Astrocyte (in vitro differentiated cells and primary cell): ENCODE results near the gene PDE4A. TPM values are rescaled to one million over a fixed set of nuclear protein-coding genes. Genes with fewer than 3 reads are reported as not detected.

ENCODE experiments used
- DNase-seq: peaks from one replicate; pipeline ENCODE4 v3.0.0-alpha.2; 2010; ENCODE audit warnings: low read depth
- FAIRE-seq: peaks from 2 replicates; lab custom pipeline; 2011; peaks lifted over from hg19 to GRCh38; lab: Jason Lieb, UNC
- H2AFZ ChIP-seq: 2 replicates; pipeline ENCODE4 v1.6.0; 2012; ENCODE audit warnings: low read depth, low read length, inconsistent platforms
- H3K27ac ChIP-seq: 2 replicates; pipeline ENCODE4 v1.5.1; 2011; ENCODE audit warnings: low read depth, low read length, inconsistent platforms
- H3K27me3 ChIP-seq: 2 replicates; pipeline ENCODE4 v1.6.0; 2011; ENCODE audit warnings: low read length, inconsistent platforms; ENCODE audit not compliant: insufficient read depth
- H3K36me3 ChIP-seq: 2 replicates; pipeline ENCODE4 v1.5.1; 2011; ENCODE audit warnings: low read length, inconsistent platforms; ENCODE audit not compliant: insufficient read depth
- H3K4me1 ChIP-seq: 2 replicates; pipeline ENCODE4 v1.5.1; 2011; ENCODE audit warnings: low read length, inconsistent platforms; ENCODE audit not compliant: insufficient read depth
- H3K4me2 ChIP-seq: 2 replicates; pipeline ENCODE4 v1.6.0; 2012; ENCODE audit warnings: low read length, inconsistent platforms
- H3K4me3 ChIP-seq: 2 replicates; pipeline ENCODE4 v1.5.1; 2011; ENCODE audit warnings: low read depth, mild to moderate bottlenecking, low read length, inconsistent platforms; ENCODE audit not compliant: insufficient read depth
- H3K79me2 ChIP-seq: 2 replicates; pipeline ENCODE4 v1.6.0; 2012; ENCODE audit warnings: mild to moderate bottlenecking, low read length, inconsistent platforms; ENCODE audit not compliant: insufficient read depth
- H3K9ac ChIP-seq: 2 replicates; pipeline ENCODE4 v1.6.0; 2012; ENCODE audit warnings: mild to moderate bottlenecking, low read length, inconsistent platforms
- H3K9me3 ChIP-seq: 2 replicates; pipeline ENCODE4 v1.5.1; 2012; ENCODE audit warnings: low read depth, mild to moderate bottlenecking, low read length, inconsistent platforms; ENCODE audit not compliant: insufficient read depth
- H4K20me1 ChIP-seq: 2 replicates; pipeline ENCODE4 v1.6.0; 2012; ENCODE audit warnings: low read length, inconsistent platforms; ENCODE audit not compliant: insufficient read depth
- H3K27ac Mint-ChIP-seq: one replicate; pipeline ENCODE4 v1.8.0; 2021; ENCODE audit warnings: mild to moderate bottlenecking, mixed read lengths; ENCODE audit not compliant: unreplicated experiment
- H3K27me3 Mint-ChIP-seq: one replicate; pipeline ENCODE4 v1.8.0; 2021; ENCODE audit warnings: low read depth, mixed read lengths; ENCODE audit not compliant: unreplicated experiment
- H3K36me3 Mint-ChIP-seq: one replicate; pipeline ENCODE4 v1.8.0; 2021; ENCODE audit warnings: low read depth, mixed read lengths; ENCODE audit not compliant: unreplicated experiment
- H3K4me1 Mint-ChIP-seq: one replicate; pipeline ENCODE4 v1.8.0; 2021; ENCODE audit warnings: low read depth, mixed read lengths; ENCODE audit not compliant: unreplicated experiment
- H3K4me3 Mint-ChIP-seq: one replicate; pipeline ENCODE4 v1.8.0; 2021; ENCODE audit warnings: mild to moderate bottlenecking, moderate library complexity, mixed read lengths; ENCODE audit not compliant: unreplicated experiment
- H3K9me3 Mint-ChIP-seq: one replicate; pipeline ENCODE4 v1.8.0; 2021; ENCODE audit warnings: mild to moderate bottlenecking, mixed read lengths; ENCODE audit not compliant: unreplicated experiment
- EZH2 ChIP-seq: IDR thresholded peaks from 2 replicates; pipeline ENCODE4 v1.6.1; 2012; ENCODE audit warnings: mild to moderate bottlenecking, low read length, inconsistent platforms; ENCODE audit not compliant: insufficient read depth
- total RNA-seq: library from RNA; stranded (reverse); gene quantifications from 2 replicates; pipeline ENCODE4 v1.2.1, GENCODE V29; 2021
- TF ChIP-seq, protein P1 (sequence below): IDR thresholded peaks from 2 replicates; pipeline ENCODE4 v1.5.1; 2011; ENCODE audit warnings: low read depth, mild to moderate bottlenecking, inconsistent platforms, low read length, moderate library complexity; ENCODE audit not compliant: insufficient read depth

PDE4A gene
- total RNA-seq, 1 donor from 2014 or later = 3.2 TPM

DNA sequence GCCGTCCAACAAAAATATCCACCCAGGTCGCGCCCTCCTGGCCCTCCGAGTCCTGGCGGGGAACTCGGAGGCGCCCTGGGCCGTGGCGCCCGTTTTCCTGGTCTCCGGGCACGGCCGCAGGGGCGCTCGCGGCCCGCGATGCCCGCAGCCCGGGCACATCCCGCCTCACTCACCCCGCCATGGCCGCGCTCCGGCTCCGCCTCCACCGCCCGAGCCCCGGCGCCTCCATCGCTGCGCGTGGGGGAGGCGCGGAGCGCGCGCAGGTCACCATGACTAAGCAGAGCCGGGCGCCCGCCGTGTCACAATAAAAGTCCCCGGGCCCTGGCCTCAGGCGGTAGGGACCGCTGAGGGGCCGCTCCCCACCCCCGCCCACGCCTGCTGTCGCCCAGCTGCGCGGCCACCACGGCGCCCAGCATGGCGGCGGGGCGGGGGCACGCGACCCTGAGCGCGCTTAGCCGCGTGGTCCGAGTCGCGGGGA, 82.2 kb downstream of the PDE4A start:
- no peak for TF ChIP-seq EZH2
- H2AFZ ChIP-seq = peak overlapping the region; percentile 92
- no peaks in the 10 kb centered on the region for H3K9me3 Mint-ChIP-seq

DNA sequence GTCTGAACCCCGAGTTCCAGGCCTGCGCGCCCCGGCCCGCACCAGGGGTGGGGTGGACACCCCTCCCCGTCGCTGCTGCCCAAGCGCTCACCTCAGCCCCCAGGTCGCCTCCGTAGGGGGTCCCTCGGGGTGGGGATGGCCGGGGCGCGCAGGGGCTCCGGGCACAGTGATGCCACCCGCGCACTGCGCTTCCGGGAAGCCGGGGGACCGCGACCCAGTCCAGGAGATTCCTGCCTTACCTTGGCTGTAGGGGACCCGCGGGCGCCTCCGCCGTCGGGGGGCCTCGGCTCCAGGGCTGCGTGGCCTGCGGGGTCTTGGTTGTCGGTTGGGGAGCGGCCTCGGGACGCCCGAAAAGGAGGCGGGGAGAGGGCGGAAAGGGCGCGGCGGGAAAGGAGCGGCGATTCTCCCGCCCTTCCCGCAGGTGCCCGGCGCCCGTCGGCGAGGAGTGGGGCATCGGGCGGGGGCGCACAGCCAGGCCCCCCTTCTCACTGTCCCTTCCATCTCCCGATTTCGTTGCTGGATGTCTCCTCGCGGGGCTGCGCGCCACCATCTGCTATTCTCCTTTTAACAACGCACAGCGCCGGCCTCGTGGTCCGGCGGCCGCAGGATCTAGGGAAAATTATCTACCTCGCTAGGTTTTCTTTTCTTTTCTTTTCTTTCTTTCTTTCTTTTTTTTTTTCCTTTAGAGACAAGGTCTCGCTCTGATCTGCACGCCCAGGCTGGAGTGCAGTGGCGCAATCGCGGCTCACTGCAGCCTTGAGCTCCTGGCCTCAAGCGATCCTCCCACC, 82.9 kb downstream of the PDE4A start, which contains the start of gene KEAP1:
KEAP1 (minus strand) TSS at position 355 of the 788 bp plus-strand sequence. CDS start 3,323 bp downstream, outside the sequence.
- Histone ChIP-seq H3K9ac (peak within 1 kb of the TSS; percentile 100), H3K27ac (peak within 1 kb of the TSS; percentile 98), H3K4me1 (peaks cover 7% of the 10 kb centered on the region), H4K20me1 (peaks cover 21% of the 10 kb centered on the region), H3K4me3 (peak within 1 kb of the TSS; percentile 91), H2AFZ (peak within 1 kb of the TSS; percentile 92), H3K9me3 (no peaks in the 10 kb centered on the region), H3K27me3 (no peaks in the 10 kb centered on the region), H3K79me2 (peaks cover 35% of the 10 kb centered on the region), H3K4me2 (peak within 1 kb of the TSS; percentile 95), H3K36me3 (no peaks in the 10 kb centered on the region)
- no peaks in the 10 kb centered on the region for H3K27me3 Mint-ChIP-seq
- peaks cover 3% of the 10 kb centered on the region for H3K4me1 Mint-ChIP-seq
- FAIRE-seq (no peak), DNase-seq (no peak)
- H3K36me3 Mint-ChIP-seq = peaks cover 18% of the 10 kb centered on the region
- no peaks in the 10 kb centered on the region for H3K9me3 Mint-ChIP-seq
- peak within 1 kb of the TSS; percentile 87 for H3K27ac Mint-ChIP-seq
- TF ChIP-seq, protein P1, sequence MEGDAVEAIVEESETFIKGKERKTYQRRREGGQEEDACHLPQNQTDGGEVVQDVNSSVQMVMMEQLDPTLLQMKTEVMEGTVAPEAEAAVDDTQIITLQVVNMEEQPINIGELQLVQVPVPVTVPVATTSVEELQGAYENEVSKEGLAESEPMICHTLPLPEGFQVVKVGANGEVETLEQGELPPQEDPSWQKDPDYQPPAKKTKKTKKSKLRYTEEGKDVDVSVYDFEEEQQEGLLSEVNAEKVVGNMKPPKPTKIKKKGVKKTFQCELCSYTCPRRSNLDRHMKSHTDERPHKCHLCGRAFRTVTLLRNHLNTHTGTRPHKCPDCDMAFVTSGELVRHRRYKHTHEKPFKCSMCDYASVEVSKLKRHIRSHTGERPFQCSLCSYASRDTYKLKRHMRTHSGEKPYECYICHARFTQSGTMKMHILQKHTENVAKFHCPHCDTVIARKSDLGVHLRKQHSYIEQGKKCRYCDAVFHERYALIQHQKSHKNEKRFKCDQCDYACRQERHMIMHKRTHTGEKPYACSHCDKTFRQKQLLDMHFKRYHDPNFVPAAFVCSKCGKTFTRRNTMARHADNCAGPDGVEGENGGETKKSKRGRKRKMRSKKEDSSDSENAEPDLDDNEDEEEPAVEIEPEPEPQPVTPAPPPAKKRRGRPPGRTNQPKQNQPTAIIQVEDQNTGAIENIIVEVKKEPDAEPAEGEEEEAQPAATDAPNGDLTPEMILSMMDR = no peak
- no peak for TF ChIP-seq EZH2
- peak within 1 kb of the TSS; percentile 92 for H3K4me3 Mint-ChIP-seq

More for the DNA sequence above, 82.2 kb downstream of the PDE4A start:
- peak overlapping the region; percentile 87 for H3K27ac Mint-ChIP-seq
- peaks cover 18% of the 10 kb centered on the region for H3K36me3 Mint-ChIP-seq
- Histone ChIP-seq H4K20me1 (peaks cover 24% of the 10 kb centered on the region), H3K27ac (peak overlapping the region; percentile 98), H3K79me2 (peaks cover 37% of the 10 kb centered on the region), H3K4me3 (peak overlapping the region; percentile 91), H3K9ac (peak overlapping the region; percentile 100), H3K27me3 (no peaks in the 10 kb centered on the region), H3K4me1 (peaks cover 7% of the 10 kb centered on the region), H3K4me2 (peak overlapping the region; percentile 95), H3K36me3 (peaks cover 1% of the 10 kb centered on the region), H3K9me3 (no peaks in the 10 kb centered on the region)
- no peaks in the 10 kb centered on the region for H3K27me3 Mint-ChIP-seq
- no peak for FAIRE-seq
- peak; percentile 68 for DNase-seq
- H3K4me3 Mint-ChIP-seq = peak overlapping the region; percentile 92
- H3K4me1 Mint-ChIP-seq = peaks cover 3% of the 10 kb centered on the region

- no peak overlapping the region for H3K4me3 Mint-ChIP-seq
- Histone ChIP-seq H3K4me1 (peaks cover 11% of the 10 kb centered on the region), H2AFZ (no peak overlapping the region), H3K27me3 (no peaks in the 10 kb centered on the region), H3K9ac (no peak overlapping the region), H3K9me3 (no peaks in the 10 kb centered on the region), H3K36me3 (no peaks in the 10 kb centered on the region), H3K4me2 (no peak overlapping the region), H3K4me3 (no peak overlapping the region), H3K27ac (no peak overlapping the region), H3K79me2 (peaks cover 19% of the 10 kb centered on the region), H4K20me1 (peaks cover 3% of the 10 kb centered on the region)
- no peaks in the 10 kb centered on the region for H3K9me3 Mint-ChIP-seq
- peak overlapping the region; percentile 62 for H3K27ac Mint-ChIP-seq
- peaks cover 4% of the 10 kb centered on the region for H3K4me1 Mint-ChIP-seq
- DNase-seq (no peak), FAIRE-seq (no peak)
- TF ChIP-seq EZH2 = no peak
- TF ChIP-seq, protein P1 = peak; percentile 66
- H3K27me3 Mint-ChIP-seq = no peaks in the 10 kb centered on the region
- peaks cover 5% of the 10 kb centered on the region for H3K36me3 Mint-ChIP-seq
These were observed 85.4 kb downstream of the PDE4A start for GRCh38 chr19:10505583-10506229.
